Hematopoietic multipotent progenitor cell treated with erythropoietin and hydrocortisone succinate and interleukin-3 and kit ligand, for 4 days (in vitro differentiated cells): ENCODE data around the gene ZNF805.
"Not testable (repeated sequence)": the region's sequence is repeated elsewhere in the genome, so short reads cannot be mapped to it uniquely, and the experiment has no call there.

Experiments
- DNase-seq: peaks from one replicate; pipeline ENCODE4 v3.0.0-alpha.2; 2015

ZNF805 gene

DNA sequence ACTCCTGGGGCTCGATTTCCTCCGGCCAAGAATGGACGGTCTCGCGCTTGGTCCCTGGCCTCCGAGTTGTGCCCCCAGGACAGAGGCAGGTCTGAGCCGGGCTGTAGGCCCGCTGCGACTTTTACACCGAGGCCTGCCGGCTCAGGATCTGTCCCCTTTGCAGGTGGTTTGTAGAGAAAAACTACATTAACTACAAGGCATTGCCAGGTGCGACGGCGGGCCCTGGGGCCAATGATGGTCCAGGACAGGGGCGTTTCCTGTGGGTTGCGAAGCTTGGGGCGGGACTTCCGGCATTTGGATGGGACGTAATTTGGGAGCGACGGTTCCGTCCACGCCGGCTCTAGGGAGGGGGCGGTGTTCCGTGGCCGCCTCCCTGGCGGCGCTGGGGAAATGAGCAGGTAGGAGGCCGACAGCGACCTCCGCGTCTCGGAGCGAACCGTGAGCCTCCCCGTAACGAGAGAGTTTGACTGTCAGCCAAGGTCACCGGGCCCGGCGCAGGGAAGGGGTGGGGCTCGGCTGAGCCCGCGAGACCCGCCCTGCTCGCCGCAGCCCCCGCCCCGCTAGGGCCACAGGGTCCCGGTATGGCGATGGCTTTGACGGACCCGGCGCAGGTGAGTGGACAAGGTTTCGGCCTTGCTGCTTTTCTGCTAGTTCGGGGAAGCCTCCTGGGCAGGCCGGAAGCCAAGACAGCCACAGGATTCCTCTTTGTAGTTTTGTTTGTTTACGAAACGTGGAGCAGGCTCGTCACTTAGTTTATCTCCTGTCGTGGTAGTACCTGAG lies at the start of gene ZNF805:
TSS of gene ZNF805 (plus strand) at position 322 of the 780 bp plus-strand sequence. CDS start at position 582, 260 bp downstream.
- DNase-seq, result peak; percentile 98

DNA sequence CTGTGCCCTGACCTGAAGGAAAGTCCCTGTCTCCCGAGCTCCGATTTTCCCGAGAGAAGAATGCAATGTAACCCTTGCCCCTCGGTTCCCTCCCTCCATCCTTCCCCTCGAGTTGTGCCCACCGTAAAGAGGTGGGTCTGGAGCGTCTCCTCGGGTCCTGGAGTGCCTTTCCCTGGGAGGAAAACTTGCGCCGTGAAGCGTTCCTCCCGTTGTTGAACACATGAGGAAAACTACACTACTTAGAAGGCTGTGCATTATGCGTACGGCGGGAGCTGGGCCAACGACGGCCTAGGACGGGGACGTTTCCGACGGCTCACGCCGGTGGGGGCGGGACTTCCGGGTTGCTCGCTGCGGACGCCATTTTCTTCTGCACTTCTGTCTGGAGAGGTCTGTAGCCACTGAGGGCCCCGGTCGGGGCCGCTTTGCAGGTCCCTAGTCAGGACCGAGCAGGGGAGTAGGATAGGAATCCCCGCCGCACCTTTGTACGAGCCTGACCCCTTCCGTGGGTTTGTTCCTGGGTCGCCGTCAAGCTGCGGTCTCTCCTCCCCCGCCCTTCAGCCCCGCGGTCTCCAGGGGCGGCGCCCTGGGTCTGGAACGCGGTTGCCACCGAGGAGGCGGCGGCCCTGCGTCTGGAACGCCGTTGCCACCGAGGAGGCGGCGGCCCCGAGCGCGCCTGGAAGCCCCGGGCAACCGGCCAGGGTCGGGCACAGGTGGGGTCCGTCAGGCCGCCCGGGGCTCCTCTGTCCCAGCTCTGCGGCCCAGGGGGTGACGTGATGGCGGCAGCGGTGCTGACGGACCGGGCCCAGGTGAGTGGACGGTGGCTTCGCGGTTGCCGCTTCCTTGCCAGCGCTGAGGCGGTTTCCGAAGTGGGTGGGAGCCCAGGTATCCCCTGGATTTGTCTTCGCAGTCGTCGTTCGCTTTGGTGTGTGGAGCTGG lies 49.0 kb upstream of the ZNF805 start, which contains the start of gene ZNF264:
TSS of gene ZNF264 (plus strand) at position 360 of the 936 bp plus-strand sequence. CDS start at position 774, 414 bp downstream.
- peak; percentile 96 for DNase-seq

DNA sequence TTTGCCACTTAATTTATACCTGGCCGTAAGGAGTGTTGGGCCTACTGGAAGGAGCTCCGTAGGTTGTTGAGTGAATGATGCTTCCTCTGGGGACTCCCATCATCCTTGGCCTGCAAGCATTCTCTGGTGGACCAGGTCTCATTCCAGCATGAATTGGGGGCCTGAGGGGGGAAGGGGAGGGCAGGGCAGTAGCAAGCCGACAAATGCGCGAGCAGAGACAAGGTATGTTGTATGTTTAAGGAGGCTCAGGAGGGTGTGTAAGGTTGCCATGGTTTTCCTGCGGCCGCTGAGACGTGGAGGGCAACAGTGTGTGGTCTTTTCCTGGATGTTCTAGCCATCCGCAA lies 48.4 kb upstream of the ZNF805 start:
- peak; percentile 24 for DNase-seq

DNA sequence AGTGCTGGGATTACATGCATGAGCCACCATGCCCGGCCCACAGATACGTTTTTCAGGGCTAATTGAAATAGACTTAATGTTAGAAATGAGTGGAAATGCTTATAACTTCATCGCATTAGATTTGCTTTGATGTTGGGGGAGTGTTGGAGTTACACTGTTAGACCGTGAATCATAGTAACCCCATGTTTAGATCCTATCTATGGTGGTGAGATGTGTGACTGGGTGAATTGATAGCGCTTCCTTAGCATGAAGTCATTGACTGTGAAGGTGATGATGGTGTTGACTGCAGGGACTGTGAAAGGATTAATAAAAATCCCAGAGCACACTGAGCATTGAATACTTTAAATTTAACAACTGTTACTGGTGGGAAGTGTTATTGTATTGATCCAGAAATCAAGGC lies 47.4 kb upstream of the ZNF805 start:
- peak; percentile 24 for DNase-seq

DNA sequence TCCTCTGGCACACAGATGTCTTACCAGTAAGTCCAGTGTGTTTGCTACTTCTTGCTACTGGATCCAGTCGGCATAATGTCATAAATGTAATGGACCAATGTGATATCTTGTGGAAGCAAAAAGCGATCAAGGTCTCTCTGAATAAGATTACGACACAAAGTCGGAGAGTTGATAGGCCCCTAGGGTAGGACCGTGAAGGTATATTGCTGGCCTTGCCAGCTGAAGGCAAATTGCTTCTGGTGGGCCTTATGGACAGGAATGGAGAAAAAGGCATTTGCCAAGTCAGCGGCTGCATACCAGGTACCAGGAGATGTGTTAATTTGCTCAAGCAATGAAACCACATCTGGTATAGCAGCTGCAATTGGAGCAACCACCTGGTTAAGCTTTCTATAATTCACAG lies 42.6 kb upstream of the ZNF805 start:
- not testable (repeated sequence) for DNase-seq

DNA sequence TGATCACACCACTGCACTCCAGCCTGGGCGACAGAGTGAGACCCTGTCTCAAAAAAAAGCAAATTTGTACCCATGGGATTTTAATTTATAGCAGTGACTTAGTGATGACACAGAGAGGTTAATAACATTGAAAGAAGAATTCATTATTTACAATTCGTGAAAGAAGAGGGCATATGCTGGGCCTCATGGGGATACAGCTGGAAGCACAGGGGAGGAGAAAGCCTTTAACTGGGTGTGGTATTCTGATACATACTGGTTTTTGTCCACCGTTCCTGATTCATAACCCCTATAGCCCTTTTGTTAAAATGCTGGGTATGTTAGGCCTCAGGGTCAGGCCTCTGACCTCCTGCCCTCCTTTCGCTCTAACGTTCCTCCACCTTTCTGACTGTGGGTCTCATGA lies 38.3 kb upstream of the ZNF805 start:
- DNase-seq, result no peak

DNA sequence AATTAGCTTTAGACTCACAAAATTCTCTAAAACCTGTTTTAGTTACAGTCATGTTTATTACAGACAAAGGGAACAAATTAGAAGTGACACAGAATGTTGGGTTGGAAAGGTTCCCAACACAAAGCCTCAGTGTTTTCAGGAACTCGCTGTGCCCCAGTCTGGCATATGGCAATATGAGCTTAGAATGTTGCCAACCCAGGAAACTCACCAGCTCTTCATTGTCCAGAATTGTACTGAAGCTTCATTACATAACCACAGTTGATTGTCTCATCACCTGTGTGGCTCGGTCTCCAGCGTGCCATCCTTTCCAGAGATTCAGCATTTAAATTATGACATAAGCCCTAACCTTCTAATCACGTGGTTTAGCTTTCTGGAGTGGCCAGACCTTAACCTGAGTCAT lies 30.1 kb upstream of the ZNF805 start:
- no peak for DNase-seq

DNA sequence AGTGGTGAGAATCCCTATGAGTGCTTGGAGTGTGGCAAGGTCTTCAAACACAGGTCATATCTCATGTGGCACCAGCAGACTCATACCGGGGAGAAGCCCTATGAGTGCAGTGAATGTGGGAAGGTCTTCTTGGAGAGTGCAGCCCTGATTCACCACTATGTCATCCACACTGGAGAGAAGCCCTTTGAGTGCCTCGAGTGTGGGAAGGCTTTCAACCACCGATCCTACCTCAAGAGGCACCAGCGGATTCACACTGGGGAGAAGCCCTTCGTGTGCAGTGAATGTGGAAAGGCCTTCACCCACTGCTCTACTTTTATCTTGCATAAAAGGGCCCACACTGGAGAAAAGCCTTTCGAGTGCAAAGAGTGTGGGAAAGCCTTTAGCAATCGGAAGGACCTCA lies 28.3 kb upstream of the ZNF805 start:
- DNase-seq, result no peak

DNA sequence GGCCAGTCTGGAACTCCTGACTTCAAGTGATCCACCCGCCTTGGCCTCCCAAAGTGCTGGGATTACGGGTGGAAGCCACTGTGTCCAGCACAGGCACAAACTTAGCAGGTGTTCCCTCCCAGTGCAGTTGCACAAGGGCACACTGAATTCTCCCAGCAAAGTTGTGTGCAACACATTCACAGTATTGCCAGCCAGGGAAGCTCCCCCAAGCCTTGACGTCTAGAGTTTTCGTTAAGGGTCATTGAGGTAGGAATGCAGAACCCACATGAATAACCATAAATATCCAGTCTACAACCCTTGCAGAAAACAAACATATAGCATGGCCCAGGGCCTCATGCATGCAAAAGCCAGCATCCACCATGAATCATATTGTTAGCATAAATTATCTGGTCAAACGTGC lies 12.9 kb upstream of the ZNF805 start:
- no peak for DNase-seq

DNA sequence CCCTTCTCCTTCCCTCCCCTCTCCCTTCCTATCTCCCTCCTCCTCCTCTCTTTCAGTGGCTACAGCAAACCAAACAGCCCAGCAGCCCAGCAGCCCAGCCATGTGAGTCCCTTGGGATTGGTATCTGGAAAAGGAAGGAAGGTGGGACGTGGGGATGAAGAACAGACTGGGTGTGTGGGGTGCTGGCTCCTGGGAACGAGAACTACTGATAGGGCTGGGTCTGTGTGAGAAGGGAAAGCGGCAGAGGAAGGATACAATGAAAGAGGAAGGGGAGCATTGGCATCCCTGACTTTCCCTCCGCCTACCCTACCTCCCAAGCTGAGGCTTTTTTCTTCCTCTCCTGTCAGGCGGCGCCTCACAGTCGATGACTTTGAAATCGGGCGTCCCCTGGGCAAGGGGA lies 8.7 kb upstream of the ZNF805 start:
- no peak for DNase-seq

DNA sequence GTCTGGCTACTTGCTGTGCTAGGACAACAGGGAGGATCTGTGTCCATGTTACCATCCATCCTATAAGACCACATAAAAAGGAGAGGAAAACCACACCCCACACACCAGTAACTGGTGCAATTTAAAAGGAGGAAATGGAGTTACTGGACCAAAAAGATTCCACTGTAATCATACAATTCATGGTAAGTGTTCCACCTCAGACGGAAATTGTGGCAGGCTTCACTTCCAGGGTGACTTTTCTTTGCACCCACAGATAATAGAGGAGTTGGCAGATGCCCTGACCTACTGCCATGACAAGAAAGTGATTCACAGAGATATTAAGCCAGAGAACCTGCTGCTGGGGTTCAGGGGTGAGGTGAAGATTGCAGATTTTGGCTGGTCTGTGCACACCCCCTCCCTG lies 7.2 kb upstream of the ZNF805 start:
- DNase-seq, result peak; percentile 9

DNA sequence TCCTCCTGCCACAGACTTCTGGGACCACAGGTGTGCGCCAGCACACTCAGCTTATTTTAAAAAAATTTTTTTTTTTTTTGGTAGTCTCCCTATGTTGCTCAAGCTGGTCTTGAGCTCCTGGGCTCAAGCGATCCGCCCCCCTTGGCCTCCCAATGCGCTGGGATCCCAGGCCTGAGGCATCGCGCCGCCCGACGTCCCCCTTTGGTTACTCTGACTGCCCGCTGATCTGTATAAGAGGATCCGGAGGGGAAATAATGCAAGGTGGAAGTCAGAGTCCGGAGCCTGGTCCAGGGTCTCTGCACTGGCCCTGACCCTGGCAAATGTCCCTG lies 486 bp upstream of the ZNF805 start:
- peak; percentile 36 for DNase-seq

DNA sequence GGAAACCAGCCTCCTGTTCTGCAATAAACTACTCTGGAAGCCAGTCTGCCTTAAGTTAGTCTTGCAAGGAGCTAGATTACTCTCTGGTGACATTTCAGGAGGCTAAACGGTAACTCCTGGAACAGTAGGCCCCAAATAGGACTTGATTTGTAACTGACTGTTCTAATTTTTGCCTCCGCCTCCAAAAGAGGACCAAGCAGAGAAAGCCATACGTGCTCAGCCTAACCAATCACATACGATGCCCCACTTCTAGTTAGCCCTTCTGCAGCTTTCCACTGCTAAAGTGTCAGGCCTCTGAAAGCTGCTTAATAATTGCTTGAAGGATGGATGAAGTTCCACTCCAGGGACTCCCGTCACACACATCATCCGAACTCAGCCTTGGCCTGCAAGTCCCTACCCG lies 744 bp downstream of the ZNF805 start:
- peak; percentile 51 for DNase-seq

DNA sequence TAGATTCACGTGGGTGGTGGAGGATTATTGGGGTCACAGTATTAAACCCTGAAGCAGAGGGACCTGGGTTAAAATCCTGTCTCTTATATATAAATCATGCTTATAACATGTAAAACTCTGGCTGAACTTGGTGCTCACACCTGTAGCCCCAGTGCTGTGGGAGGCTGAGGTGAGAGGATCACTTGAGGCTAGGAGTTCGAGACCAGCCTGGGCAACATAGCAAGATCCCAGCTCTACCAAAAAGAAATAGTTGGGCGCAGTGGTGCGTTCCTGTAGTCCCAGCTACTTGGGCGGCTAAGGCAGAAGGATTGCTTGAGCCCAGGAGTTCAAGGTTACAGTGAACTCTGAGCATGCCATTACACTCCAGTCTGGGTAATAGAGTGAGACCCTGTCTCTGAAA lies 2.4 kb downstream of the ZNF805 start:
- no peak for DNase-seq

DNA sequence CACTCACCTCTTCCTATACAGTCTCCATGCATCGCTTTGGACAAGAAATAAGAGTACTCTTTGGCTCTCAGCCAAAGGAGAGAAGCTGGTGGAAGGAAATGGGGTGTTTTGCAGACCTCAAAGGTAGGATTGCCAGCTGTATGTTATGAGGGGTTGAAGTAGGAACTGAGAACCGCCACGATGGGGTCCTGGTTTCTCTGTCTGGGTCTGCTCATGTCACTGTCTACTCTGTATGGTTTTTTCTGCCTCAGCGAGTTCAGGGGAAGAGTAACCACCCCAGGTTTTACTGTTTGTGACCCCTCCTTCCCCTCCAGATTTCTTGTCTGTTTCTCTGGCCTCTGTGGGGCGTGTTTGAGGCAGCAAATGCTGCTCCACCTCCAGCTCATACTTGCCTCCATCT lies 4.1 kb downstream of the ZNF805 start:
- DNase-seq, result no peak

DNA sequence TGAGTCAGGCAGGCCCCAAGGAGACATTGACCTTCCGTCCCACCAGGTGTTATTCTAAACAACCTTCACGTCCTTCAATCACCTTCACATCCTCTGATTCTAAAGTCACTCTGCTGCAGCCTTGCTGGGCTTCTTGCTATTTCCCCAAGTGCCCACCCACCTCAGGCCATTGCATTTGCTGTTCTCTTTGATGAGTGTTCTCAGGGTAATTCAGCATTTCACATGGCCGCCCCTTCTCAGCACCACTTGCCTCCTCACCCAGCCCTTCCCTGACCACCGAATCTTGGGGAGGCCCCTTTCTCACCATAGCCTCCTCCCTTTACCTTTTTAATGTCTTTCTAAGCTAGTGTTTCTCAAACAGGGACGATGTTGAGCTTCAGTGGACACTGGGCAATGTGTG lies 4.6 kb downstream of the ZNF805 start:
- no peak for DNase-seq

DNA sequence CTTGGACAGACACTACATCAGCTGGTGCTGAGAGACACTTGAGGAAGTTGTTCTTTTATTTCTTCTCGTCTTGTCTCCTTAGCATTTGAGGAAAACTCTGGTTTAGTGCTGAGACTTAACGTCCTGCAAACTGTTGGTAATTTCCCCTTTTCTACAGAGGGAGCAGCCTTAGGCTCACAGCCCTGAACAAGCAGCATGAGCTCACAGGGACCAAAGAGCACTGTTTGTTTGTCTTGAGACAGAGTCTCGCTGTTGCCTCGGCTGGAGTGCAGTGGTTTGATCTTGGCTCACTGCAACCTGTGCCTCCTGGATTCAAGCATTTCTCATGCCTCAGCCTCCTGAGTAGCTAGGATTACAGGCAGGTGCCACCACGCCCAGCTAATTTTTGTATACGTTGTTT lies 5.5 kb downstream of the ZNF805 start:
- no peak for DNase-seq

DNA sequence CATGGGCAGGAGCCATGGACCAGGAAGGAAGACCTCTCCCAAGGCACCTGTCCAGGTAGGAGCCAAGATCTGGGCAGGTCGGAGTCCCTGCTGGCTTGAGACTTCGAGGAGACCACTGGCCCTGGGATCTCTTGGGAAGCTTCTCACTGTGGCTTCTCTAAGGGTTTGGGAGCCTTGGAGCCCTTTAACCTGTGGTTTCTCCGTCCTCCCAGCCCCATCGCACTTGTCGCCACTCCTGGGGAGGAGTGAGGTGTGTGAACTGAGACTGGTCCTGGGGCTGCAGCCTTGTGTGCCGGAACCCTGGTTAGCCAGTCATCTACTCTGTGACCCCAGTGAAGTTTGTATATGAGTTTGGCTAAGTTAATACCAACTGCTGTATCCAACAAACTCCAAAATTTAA lies 8.2 kb downstream of the ZNF805 start:
- no peak for DNase-seq

DNA sequence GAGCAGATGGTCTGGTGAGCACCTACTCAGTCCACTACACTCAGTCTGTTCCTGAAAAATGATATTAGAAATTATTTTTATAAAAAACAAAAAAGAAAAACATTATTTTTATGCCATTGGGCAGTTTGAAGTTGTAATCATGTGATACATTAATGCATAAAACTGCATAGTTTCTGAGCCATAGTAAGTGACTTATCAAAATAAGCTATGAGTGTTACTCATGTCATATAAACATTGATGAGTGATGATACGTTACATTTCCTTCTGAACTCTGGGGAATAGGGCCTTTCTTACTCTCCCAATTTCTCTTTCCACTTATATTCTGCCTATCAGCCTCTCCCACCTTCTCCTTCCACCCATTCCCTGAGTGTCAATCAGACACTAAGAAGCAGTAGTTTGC lies 8.9 kb downstream of the ZNF805 start:
- DNase-seq, result no peak

DNA sequence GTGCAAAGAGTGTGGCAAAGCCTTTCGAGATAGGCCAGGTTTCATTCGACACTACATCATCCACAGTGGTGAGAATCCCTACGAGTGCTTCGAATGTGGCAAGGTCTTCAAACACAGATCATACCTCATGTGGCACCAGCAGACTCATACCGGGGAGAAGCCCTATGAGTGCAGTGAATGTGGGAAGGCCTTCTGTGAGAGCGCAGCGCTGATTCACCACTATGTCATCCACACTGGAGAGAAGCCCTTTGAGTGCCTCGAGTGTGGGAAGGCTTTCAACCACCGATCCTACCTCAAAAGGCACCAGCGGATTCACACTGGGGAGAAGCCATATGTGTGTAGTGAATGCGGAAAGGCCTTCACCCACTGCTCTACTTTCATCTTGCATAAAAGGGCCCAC lies 13.3 kb downstream of the ZNF805 start:
- DNase-seq, result not testable (repeated sequence)

DNA sequence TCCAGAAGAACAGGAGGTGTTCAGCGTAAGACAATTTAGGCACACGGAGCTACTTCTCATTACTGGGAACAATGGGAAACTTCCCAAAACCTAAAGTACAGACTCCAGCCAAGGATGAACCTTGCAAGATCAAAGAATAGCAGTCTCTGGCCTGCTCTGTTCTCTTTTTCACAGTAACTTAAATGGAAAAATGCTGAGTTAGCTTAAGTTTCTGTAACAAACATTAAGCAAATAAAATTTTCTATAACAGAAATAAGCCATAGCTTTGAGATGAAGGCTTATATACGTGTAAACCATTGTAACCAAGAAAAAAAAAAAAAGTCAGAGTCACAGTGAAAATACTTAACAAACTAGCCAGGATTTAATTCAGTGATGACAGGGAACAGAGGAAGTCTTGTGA lies 21.6 kb downstream of the ZNF805 start:
- DNase-seq, result no peak

DNA sequence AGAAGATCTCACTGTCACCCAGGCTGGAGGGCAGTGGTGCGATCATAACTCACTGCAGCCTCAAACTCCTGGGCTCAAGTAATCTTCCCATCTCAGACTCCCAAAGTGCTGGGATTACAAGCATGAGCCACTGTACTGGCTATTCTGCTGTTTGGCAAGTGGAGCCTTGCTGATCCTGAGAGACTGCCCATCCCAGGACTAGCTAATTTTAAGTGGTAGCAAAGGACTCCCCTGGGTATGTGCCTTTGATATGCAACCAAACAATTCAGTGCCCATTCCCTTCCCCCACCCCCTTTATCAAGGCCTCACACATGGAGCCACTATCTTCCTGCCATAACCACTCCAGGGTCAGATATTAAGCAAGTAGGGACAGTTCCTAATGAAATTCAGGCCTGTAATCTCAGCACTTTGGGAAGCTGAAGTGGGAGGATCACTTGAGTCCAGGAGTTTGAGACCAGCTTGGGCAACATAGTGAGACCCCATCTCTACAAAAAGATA lies 22.9 kb downstream of the ZNF805 start:
- peak; percentile 77 for DNase-seq

DNA sequence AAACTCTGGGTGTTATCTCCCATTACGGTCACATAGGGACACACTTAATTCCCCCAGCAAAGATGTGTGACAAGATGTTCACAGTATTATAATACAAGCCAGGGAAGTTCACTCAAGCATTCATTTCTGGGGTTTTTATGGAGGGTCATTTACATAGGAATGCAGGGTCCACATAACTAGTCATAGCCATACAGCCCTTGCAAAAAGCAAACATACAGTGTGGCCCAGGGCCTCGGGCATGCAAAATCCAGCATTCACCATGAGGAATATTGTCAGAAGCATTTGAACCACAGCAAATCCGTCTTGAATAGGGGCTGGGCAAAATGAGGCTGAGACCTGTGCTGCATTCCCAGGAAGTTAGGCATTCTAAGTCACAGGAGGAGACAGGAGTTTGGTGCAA lies 26.9 kb downstream of the ZNF805 start:
- no peak for DNase-seq
